ENCODE results near the gene TEX264. TPM values are rescaled to one million over a fixed set of nuclear protein-coding genes. Genes with fewer than 3 reads are reported as not detected.
"Not testable (repeated sequence)": the region's sequence is repeated elsewhere in the genome, so short reads cannot be mapped to it uniquely, and the experiment has no call there.

The TEX264 gene
- total RNA-seq, 1 donor from 2014 or later, result 43.5 TPM

DNA sequence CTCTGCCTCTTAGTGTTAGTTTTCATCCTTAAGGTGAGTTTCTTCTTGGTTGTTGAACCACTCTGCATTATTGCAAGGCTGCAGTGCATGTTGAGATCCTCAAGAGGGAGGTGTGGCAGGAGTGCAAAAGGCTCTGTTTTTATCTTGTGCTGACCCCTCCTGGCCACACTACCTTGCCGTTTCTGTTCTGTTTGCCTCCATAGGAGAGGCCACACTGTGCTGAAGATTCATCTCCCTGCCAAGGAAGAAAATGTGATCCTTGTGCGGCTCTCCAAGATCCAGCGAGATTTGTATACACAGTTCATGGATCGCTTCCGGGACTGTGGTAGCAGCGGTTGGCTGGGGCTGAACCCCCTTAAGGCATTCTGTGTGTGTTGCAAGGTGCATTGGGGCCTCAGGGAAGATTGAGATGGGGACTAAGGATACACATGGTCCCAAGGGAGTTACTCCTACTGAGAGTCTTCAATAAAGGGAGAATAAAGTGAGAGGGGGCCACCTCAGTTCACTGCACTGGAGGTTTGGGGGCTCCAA, 33.0 kb upstream of the TEX264 start:
- peaks cover 100% of the 10 kb centered on the region for H3K36me3 ChIP-seq
- peak; percentile 68 for TF ChIP-seq CTCF (IDR thresholded peaks at IDR 0.05)
- H3K4me1 ChIP-seq, result no peaks in the 10 kb centered on the region
- H3K27me3 ChIP-seq (ENCODE audit: low read depth), result no peaks in the 10 kb centered on the region
- ATAC-seq (peak; percentile 89 to 92), DNase-seq (no peak)
- H3K4me3 ChIP-seq, result no peak overlapping the region
- no peak overlapping the region for H3K27ac ChIP-seq
- no peaks in the 10 kb centered on the region for H3K9me3 ChIP-seq
- intact Hi-C loops (cut with DNase I), result no loop called here

- H3K9me3 ChIP-seq, result no peaks in the 10 kb centered on the region
- TF ChIP-seq CTCF (IDR thresholded peaks at IDR 0.05), result no peak
- intact Hi-C loops (cut with DNase I), result no loop called here
- no peak overlapping the region for H3K4me3 ChIP-seq
- H3K27ac ChIP-seq, result no peak overlapping the region
- ATAC-seq (no peak), DNase-seq (no peak)
- H3K36me3 ChIP-seq, result peaks cover 100% of the 10 kb centered on the region
- no peaks in the 10 kb centered on the region for H3K27me3 ChIP-seq (ENCODE audit: low read depth)
- no peaks in the 10 kb centered on the region for H3K4me1 ChIP-seq
These were observed 28.6 kb upstream of the TEX264 start for GRCh38 chr3:51642462-51642861.

- no peaks in the 10 kb centered on the region for H3K4me1 ChIP-seq
- H3K27ac ChIP-seq, result no peak overlapping the region
- H3K27me3 ChIP-seq (ENCODE audit: low read depth), result no peaks in the 10 kb centered on the region
- no peaks in the 10 kb centered on the region for H3K9me3 ChIP-seq
- ATAC-seq (no peak), DNase-seq (no peak)
- intact Hi-C loops (cut with DNase I), result no loop called here
- H3K36me3 ChIP-seq, result peaks cover 86% of the 10 kb centered on the region
- no peak overlapping the region for H3K4me3 ChIP-seq
- TF ChIP-seq CTCF (IDR thresholded peaks at IDR 0.05), result no peak
These were observed 25.0 kb upstream of the TEX264 start for GRCh38 chr3:51646091-51646490.

GRCh38 chr3:51652103-51652502, 18.9 kb upstream of the TEX264 start:
- H3K36me3 ChIP-seq, result peaks cover 53% of the 10 kb centered on the region
- H3K4me1 ChIP-seq; H3K27ac ChIP-seq; H3K9me3 ChIP-seq; H3K4me3 ChIP-seq; intact Hi-C loops (cut with DNase I); H3K27me3 ChIP-seq (ENCODE audit: low read depth); DNase-seq; ATAC-seq: not testable (repeated sequence)

GRCh38 chr3:51653409-51653808, 17.6 kb upstream of the TEX264 start:
- intact Hi-C loops (cut with DNase I); ATAC-seq: not testable (repeated sequence)
- H3K36me3 ChIP-seq, result peaks cover 53% of the 10 kb centered on the region

DNA sequence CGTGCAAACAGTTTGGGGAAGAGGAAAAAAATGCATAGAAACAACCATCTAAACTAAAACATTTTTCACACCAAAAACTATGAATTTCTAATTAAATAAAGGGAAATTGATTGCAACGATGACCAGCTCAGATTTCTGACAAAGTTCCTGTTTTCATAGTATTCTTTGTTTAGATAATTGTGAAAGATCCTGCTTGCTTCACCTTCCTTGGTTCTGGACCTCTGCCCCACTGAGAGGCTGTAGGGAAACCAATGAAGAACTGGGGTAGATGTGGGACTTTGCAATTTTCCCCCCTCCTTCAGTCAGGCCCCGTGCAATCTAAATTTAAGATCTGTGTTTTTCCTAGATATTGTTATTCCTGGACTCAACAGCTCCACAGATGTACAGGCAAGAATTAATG, 13.8 kb upstream of the TEX264 start:
- ATAC-seq (peak in 1 of 2 donors; percentile 45), DNase-seq (no peak)
- H3K4me1 ChIP-seq, result no peaks in the 10 kb centered on the region
- intact Hi-C loops (cut with DNase I), result no loop called here
- no peaks in the 10 kb centered on the region for H3K27me3 ChIP-seq (ENCODE audit: low read depth)
- no peak overlapping the region for H3K4me3 ChIP-seq
- peaks cover 77% of the 10 kb centered on the region for H3K36me3 ChIP-seq
- TF ChIP-seq CTCF (IDR thresholded peaks at IDR 0.05), result no peak
- no peaks in the 10 kb centered on the region for H3K9me3 ChIP-seq
- no peak overlapping the region for H3K27ac ChIP-seq

More at GRCh38 chr3:51653409-51653808, 17.6 kb upstream of the TEX264 start:
- not testable (repeated sequence) for DNase-seq; H3K9me3 ChIP-seq; H3K27ac ChIP-seq; H3K4me1 ChIP-seq; H3K27me3 ChIP-seq (ENCODE audit: low read depth); H3K4me3 ChIP-seq

GRCh38 chr3:51659942-51660341, 11.1 kb upstream of the TEX264 start:
- Histone ChIP-seq H3K9me3 (no peaks in the 10 kb centered on the region), H3K4me1 (no peaks in the 10 kb centered on the region), H3K36me3 (peaks cover 88% of the 10 kb centered on the region), H3K4me3 (no peak overlapping the region), H3K27ac (no peak overlapping the region), H3K27me3 (ENCODE audit: low read depth) (no peaks in the 10 kb centered on the region)
- intact Hi-C loops (cut with DNase I), result no loop called here
- ATAC-seq (no peak), DNase-seq (no peak)
- TF ChIP-seq CTCF (IDR thresholded peaks at IDR 0.05), result no peak

Measured in lower lobe of right lung (tissue), 2 donors.